Activated CD8-positive, alpha-beta memory T cell treated with anti-CD3 and anti-CD28 coated beads, Interleukin-2, amount 50 U/mL, for 1 hour (primary cell): Measurements from ENCODE around the gene PIGM.

ENCODE experiments used
- DNase-seq: peaks from one replicate; pipeline ENCODE4 v3.0.0-alpha.2; 2020; ENCODE audit errors: extremely low read depth

Gene PIGM

GRCh38 chr1:160022330-160023310 is 9.2 kb downstream of the PIGM start:
- DNase-seq, result no peak

GRCh38 chr1:160021376-160022074 is 10.3 kb downstream of the PIGM start:
- no peak for DNase-seq

- no peak for DNase-seq
Measured at GRCh38 chr1:160020196-160020595, 11.6 kb downstream of the PIGM start.

GRCh38 chr1:160018900-160019299 is 12.9 kb downstream of the PIGM start:
- no peak for DNase-seq

GRCh38 chr1:160018347-160018746 is 13.4 kb downstream of the PIGM start:
- DNase-seq, result no peak

GRCh38 chr1:160017592-160017991 is 14.2 kb downstream of the PIGM start:
- no peak for DNase-seq

GRCh38 chr1:160011781-160012180 is 20.0 kb downstream of the PIGM start:
- no peak for DNase-seq

- DNase-seq, result no peak
Measured at GRCh38 chr1:160009801-160010200, 22.0 kb downstream of the PIGM start.

- DNase-seq, result no peak
Measured at GRCh38 chr1:160009081-160009480, 22.7 kb downstream of the PIGM start.

GRCh38 chr1:160007577-160008200 is 24.1 kb downstream of the PIGM start:
- no peak for DNase-seq

GRCh38 chr1:160006312-160006940 is 25.4 kb downstream of the PIGM start:
- DNase-seq, result peak; percentile 38

GRCh38 chr1:160005070-160005469 is 26.7 kb downstream of the PIGM start:
- DNase-seq, result no peak

- no peak for DNase-seq
Measured at GRCh38 chr1:160004425-160004824, 27.4 kb downstream of the PIGM start.

GRCh38 chr1:160004001-160004400 is 27.8 kb downstream of the PIGM start:
- DNase-seq, result no peak

GRCh38 chr1:160001440-160001839 is 30.4 kb downstream of the PIGM start:
- DNase-seq, result no peak

GRCh38 chr1:159999204-159999603 is 32.6 kb downstream of the PIGM start:
- DNase-seq, result no peak

- no peak for DNase-seq
Measured at GRCh38 chr1:159996653-159997052, 35.1 kb downstream of the PIGM start.

- DNase-seq, result no peak
Measured at GRCh38 chr1:159994896-159995295, 36.9 kb downstream of the PIGM start.

GRCh38 chr1:159993911-159994310 is 37.9 kb downstream of the PIGM start:
- no peak for DNase-seq

- DNase-seq, result no peak
Measured at GRCh38 chr1:159992161-159992560, 39.6 kb downstream of the PIGM start.

GRCh38 chr1:159991513-159991912 is 40.3 kb downstream of the PIGM start:
- no peak for DNase-seq

- DNase-seq, result no peak
Measured at GRCh38 chr1:159990005-159990404, 41.8 kb downstream of the PIGM start.
